22Rv1 (cell line): Measurements from ENCODE around the gene DSCAM.

Experiments
- ZFX ChIP-seq: fragments of 450-650 bp; IDR thresholded peaks from 2 replicates; pipeline ENCODE4 v1.6.1; 2017; ENCODE audit warnings: antibody characterized with exemption, borderline replicate concordance
- TF ChIP-seq, protein P1 (sequence below): fragments of 450-650 bp; IDR thresholded peaks from 2 replicates; pipeline ENCODE4 v1.5.1; 2017; ENCODE audit warnings: mild to moderate bottlenecking

GRCh38 chr21:40117236-40117635 is 729.7 kb downstream of the DSCAM start:
- TF ChIP-seq, protein P1, sequence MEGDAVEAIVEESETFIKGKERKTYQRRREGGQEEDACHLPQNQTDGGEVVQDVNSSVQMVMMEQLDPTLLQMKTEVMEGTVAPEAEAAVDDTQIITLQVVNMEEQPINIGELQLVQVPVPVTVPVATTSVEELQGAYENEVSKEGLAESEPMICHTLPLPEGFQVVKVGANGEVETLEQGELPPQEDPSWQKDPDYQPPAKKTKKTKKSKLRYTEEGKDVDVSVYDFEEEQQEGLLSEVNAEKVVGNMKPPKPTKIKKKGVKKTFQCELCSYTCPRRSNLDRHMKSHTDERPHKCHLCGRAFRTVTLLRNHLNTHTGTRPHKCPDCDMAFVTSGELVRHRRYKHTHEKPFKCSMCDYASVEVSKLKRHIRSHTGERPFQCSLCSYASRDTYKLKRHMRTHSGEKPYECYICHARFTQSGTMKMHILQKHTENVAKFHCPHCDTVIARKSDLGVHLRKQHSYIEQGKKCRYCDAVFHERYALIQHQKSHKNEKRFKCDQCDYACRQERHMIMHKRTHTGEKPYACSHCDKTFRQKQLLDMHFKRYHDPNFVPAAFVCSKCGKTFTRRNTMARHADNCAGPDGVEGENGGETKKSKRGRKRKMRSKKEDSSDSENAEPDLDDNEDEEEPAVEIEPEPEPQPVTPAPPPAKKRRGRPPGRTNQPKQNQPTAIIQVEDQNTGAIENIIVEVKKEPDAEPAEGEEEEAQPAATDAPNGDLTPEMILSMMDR, result no peak
- no peak for TF ChIP-seq ZFX
